ENCODE results near the gene CHAT. TPM values are rescaled to one million over a fixed set of nuclear protein-coding genes. Genes with fewer than 3 reads are reported as not detected.

The CHAT gene
- not detected in 2 replicates for total RNA-seq

DNA sequence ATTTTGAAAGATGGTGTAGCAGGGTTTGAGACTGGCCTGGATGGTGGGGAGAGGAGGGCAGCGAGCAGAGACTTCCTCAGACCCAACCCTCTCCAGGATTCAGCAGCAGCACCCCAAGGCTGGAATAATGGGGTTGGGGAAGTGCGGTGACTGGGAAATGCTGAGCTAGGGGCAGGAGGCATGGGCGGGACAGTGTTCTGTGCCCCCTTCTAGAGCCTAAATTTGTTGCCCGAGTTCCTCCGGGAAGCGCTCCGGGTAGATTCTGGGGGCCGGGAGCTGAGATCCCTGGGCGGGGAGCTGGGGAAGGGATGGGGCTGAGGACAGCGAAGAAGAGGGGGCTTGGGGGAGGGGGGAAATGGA, at the start of gene CHAT:
Gene CHAT (plus strand): TSS at position 156 of the 360 bp plus-strand sequence. CDS start 153 bp downstream, at position 309.
- no peak for DNase-seq (ENCODE audit: low read depth)

DNA sequence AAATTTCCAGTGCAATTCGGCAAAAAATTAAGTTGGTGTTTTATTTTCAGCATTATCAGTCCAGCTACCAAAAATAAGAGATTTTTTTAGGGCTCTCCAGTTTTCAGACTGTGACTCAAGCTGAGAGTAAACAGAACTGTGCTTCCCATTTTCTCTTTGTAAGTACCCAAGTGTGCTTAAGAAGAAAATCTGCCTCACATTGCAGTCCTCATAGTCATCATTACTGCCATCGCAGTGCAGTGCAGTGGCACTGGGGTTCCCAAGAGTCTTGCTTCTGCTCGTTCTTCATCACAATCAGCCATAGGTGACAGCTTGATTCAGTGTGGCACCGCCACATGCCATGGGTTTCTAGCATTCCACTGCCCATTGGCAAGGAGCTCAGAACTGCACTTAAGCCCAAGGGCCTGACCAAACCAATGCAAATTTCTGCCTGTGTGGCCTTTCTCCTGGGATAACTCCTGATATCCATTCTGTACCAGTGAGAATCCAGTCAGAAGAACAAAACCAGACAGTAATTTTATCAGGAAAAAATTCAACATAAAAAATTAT, 49.3 kb upstream of the CHAT start:
- DNase-seq (ENCODE audit: low read depth), result no peak

DNA sequence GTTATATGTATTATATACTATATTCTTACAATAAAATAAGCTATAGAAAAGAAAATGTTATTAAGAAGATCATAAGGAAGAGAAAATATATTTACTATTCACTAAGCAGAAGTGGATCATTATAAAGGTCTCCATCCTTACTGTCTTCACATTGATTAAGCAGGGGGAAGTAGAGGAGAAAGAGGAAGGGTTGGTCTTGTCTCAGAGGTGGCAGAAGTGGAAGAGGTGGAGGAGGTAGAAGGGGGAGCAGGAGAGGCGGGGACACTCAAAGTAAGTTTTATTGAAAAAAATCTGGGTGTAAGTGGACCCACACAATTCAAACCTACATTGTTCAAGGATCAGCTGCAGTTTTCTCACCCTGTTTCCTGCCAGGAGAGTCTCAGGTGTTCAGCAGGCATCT, 46.0 kb upstream of the CHAT start:
- no peak for DNase-seq (ENCODE audit: low read depth)

DNA sequence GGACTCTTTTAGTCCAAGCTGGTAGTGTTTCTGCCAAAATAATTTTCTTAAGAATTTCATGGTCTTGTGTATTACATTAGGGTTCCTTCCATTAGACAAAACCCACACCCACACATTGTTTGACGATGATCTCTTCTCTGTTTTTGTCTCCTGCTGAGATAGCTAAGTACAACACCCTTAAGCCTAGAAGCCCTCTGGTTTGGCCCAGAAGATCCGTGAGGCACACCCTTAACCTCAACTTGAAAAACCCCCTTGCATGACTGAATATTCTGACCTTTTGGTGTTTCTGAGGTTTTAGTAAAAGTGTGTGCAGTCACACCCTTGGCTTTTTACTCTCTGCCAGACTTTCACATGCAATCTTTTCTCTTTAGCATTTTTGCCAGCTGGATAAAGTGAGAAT, 45.6 kb upstream of the CHAT start:
- no peak for DNase-seq (ENCODE audit: low read depth)

DNA sequence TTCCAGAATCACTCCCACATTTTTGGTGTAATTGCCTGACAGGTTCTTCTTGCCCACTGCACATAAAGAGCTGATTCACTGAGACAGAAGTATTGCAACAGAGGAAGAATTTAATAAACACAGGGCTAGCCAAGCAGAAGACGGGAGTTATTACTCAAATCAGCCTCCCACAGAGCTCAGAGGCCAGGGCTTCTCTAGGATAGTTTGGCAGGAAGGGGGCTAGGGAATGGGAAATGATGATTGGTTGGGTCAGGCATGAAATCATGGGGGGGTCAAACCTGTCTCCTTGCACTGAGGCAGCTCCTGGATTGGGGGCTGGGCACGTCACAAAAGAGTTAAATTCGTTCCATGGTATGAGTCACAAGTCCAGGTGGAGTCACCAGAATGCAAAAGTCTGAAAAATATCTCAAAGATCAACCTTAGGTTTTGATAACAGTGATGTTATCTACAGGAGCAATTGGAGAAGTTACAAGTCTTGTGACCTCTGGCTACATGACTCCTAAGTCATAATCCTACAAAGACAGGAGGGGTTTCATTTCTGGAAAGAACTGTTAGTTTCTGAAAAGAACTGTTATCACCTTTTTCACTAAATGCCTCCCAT, 44.7 kb upstream of the CHAT start:
- DNase-seq (ENCODE audit: low read depth), result peak; percentile 4

- DNase-seq (ENCODE audit: low read depth), result peak; percentile 3
These were observed 42.4 kb upstream of the CHAT start for GRCh38 chr10:49571388-49571787.

GRCh38 chr10:49572594-49573114, 41.2 kb upstream of the CHAT start:
- no peak for DNase-seq (ENCODE audit: low read depth)

DNA sequence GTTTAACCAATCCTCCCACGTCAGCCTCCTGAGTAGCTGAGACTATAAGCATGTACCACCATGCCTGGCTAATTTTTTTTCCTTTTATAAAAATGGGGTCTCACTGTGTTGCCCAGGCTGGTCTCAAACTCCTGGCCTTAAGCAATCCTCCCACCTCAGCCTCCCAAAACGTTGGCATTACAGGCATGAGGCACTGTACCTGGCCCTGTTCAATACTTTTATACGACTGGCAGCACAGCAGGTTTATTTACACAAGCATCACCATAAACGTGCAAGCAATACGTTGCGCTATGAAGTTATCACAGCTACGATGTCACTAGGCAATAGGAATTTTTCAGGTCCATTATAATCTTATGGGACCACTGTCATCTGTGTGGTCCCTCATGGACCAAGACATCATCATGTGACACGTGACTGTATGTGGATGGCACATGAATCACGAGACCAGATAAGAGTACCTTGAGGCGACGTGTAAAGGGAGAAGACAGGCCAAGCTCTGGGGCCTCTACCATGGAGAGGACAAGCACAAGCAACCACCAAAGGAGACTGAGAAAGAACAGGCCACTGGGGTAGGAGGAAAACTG, 38.3 kb upstream of the CHAT start:
- no peak for DNase-seq (ENCODE audit: low read depth)

- no peak for DNase-seq (ENCODE audit: low read depth)
These were observed 36.5 kb upstream of the CHAT start for GRCh38 chr10:49577182-49577925.

- DNase-seq (ENCODE audit: low read depth), result no peak
These were observed 35.4 kb upstream of the CHAT start for GRCh38 chr10:49578392-49578791.

GRCh38 chr10:49579621-49580020, 34.2 kb upstream of the CHAT start:
- DNase-seq (ENCODE audit: low read depth), result peak; percentile 1

DNA sequence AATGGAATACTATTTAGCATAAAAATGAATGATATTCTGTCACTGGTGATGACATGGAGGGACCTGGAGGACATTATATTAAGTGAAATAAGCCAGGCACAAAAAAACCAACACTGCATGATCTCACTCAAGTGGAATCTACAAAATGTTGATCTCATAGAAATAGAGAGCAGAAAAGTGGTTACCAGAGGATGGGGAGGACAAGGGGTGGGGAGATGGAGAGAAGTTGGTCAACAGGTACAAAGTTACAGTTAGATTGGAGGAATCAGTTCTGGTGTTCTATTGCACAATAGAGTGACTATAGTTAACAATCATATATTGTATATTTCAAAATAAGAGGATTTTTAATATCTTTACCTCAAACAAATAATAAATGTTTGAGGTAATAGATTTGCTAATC, 28.4 kb upstream of the CHAT start:
- peak; percentile 2 for DNase-seq (ENCODE audit: low read depth)

DNA sequence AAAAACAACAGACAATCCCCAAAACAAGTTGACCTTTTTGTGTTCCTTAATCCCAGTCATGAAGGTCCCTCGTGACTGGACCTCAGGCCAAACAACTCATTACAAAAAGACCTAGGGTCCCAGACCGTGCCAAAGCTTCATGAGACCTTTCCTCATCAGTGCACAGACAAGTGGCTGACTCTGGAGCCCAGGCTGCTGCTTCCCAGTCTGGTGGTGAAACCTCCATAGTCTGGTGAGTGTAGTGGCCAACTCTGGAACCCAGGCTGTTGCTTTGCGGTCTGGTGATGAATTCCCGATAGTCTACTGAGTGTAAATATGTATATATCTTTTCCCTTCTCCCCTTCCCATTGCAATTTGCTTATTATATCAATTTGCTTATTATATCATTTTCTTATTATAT, 25.9 kb upstream of the CHAT start:
- DNase-seq (ENCODE audit: low read depth), result no peak

GRCh38 chr10:49592726-49593563, 20.9 kb upstream of the CHAT start:
- DNase-seq (ENCODE audit: low read depth), result peak; percentile 27

DNA sequence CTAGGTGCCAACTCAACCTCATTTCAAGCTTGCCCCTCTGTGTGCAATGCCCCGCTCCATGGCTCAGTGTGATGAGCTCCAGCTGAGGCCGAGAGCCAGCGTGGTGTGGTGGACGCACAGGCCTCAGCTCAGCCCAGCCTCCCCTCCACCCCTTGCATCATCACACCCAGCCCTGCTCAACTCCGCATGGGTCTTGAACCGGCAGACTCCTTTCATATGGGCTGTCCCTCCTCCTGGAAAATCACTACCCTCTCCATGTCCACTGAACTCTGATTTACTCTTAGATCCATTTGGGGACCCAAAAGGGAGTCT, 20.3 kb upstream of the CHAT start:
- no peak for DNase-seq (ENCODE audit: low read depth)

DNA sequence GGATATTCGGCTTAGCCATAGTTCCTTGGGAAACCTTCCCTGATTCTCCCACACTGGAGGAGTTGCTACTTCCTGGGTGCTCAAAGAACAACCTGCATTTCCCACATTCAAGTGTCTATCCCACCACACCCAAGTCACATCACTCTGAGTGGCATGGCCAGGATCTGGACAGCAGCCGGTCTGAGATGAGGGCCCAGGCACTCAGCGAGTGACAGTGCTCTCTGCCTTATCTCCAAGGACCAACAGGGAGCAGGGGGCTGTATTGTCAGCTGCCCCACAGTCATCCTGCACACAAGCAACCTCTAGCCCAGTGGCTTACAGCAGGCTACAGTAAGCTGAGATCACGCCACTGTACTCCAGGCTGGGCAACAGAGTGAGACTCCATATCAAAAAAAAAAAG, 19.8 kb upstream of the CHAT start:
- no peak for DNase-seq (ENCODE audit: low read depth)

DNA sequence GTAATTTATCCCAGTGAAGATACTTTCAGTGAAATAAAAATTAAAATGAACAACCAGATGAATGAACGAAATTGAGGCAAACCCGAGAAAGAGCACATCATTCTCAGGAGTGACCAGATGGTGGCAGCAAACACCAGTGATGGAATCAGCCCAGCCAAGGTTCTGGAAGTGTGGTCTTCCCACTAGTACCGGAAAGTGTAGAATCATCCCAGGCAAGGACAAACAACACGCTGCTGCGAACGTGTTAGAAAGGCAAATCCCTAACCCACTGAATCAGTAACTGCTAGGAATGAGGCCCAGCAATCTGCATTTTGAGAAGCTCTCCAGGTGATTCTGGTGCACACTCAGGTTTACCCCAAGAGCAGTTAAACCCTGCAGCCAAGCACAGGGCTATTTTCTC, 19.2 kb upstream of the CHAT start:
- peak; percentile 49 for DNase-seq (ENCODE audit: low read depth)

DNA sequence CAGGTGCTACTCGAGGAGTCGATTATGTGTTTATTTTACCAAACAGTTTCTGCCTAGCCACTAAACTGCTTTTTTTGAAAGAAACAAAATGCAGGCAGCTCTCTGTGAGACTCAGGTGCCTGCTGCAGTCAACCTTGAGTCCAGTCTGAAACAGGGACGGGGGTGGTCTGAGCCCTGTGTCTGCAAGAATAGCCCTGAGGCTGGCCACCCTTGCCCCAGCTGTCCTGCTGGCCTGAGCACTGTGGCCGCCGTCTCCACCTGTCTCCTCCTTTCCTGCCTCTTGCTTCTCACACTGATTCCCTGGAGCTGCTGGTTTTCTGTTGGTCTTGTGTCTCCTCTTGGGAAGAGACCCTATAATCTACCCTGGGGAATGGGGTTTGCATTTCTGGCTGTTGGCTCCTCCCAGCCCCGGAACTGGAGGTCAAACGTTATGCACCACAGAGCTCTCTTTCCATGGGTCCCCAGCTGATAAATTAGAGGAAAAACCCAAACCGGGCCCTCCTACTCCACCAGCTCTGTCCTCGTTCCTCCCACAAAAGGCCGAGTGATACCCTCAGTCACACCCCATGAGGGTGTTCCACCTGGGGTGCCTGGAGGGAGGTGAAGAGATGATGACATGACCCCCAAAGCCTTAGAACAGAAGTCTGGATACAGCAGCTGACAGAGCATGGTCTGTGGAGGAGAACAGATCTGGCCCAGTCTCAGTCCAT, 18.7 kb upstream of the CHAT start:
- no peak for DNase-seq (ENCODE audit: low read depth)

- DNase-seq (ENCODE audit: low read depth), result no peak
These were observed 17.9 kb upstream of the CHAT start for GRCh38 chr10:49595713-49596492.

GRCh38 chr10:49596493-49596809, 17.4 kb upstream of the CHAT start:
- DNase-seq (ENCODE audit: low read depth), result no peak

DNA sequence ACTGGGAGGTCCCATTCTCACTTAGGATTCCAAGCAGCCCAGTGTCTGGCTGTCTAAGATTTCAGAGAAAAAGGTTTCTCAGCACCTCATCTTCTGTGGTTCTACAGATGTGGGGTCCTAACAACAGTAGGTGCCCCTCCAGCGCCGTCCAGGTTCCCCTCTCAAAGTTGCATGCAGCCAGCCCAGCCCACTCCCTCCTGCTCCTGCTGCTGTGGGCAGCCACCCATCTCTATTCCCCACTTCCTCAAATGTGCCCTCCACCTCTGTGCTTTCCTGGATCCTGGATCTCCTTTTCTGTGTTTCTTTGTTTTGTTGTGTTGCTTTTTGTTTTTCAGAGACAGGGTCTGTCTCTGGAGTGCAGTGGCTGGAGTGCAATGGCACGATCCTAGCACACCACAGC, 17.0 kb upstream of the CHAT start:
- DNase-seq (ENCODE audit: low read depth), result no peak
